ENCODE data around the gene AHRR.
"Not testable (repeated sequence)": the region's sequence is repeated elsewhere in the genome, so short reads cannot be mapped to it uniquely, and the experiment has no call there.

AHRR gene

GRCh38 chr5:478369-478981, 157.0 kb downstream of the AHRR start:
- DNase-seq = no peak

DNA sequence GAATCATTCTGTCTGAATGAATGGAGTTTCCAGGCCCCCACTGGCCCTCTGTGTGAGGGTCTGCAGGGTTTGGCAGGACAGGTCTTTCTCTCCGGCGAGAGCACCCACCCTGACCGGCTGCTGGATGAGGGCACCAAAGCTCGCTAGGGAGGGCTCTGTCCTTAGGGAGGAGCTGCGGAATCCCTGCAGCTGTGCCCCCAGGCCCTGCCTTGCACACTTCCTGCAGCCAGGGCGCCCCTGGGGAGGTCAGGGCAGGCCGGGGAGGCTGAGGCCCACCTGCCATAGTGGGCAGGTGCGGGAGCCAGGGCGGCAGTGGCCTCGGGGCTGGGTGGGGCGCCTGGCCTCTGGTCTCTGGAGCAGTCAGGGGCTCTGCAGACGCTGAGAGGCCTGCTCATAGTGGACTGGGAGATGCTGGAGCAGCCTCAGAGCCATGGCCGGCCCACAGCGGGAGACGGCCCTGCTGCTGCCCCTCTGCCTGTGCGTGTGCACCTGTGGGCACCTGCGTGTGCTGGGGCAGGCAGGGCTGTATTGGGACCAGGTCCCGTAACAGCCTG, 157.5 kb downstream of the AHRR start:
- DNase-seq = no peak

DNA sequence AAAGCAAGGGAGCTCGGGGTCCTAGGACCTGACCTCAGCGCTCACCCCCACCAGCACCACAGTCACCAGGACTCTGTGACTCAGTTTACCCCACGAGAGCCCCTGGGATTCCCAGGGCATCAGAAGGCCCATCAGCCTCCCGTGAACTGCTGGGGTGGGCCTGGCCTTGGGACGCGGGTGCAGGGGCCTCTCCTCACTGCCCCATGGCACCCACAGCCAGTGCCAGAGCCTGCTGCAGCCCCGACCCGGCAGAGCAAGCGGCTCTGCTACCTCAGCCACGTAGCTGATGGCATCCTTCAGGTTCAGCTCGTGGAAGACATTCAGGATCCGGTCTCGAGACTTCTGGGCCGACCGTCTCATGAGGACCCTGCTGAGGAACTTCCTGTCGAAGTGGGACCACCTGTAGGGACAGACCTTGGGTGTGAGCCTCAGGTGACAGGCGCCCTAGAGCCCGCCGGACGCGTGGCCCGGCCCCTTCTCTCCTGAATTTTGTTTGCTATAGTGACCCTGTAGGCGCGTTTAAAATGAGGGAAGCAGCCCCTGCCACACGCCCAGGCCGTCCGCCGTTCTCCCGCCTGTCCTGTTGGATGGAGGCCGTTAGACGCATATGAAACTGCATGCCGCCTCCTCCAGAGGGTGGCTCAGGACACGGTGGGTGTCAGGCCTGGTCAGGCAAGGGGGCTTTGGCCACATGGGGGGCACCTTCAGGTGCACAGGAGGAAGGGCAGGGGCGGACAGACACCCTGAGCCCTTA, 158.2 kb downstream of the AHRR start:
- DNase-seq = no peak

GRCh38 chr5:481347-481746, 159.8 kb downstream of the AHRR start:
- no peak for DNase-seq

DNA sequence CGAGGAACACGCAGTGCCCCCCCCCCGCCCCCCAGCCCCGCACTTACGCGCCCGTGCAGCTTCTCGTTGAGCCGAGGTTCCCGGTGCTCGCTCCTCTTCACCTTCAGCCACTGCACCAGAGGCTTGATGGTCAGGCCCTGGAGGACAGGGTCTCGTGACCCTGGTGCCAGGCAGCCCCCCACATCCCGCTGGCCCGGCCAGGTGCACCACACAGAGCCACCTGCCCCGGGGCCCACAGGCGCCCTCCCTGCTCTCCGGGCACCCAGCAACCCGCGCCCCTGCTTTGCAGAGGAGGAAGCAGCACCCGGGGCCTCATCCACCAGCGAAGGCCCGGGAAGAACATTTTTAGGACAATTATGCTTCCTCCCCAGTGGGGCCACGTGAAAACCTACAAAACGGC, 160.5 kb downstream of the AHRR start:
- no peak for DNase-seq

DNA sequence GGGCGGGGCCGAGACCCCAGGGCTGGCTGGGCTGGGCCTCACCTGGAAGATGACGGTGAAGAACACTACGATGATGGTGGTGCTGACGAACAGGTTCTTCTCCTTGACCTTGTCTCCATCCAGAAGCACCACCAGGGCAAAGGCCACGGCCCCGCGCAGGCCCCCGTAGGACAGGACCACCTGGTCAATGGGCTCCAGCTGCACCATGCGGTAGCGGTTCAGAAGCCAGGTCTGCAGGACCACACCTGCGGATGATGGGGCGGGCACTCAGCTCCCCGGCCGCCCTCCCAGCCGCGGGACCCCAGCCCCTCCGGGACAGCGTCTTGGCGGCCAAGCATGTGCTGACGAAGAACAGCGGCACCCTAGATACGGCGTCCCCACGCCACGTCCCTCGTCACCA, 161.0 kb downstream of the AHRR start:
- DNase-seq = no peak

DNA sequence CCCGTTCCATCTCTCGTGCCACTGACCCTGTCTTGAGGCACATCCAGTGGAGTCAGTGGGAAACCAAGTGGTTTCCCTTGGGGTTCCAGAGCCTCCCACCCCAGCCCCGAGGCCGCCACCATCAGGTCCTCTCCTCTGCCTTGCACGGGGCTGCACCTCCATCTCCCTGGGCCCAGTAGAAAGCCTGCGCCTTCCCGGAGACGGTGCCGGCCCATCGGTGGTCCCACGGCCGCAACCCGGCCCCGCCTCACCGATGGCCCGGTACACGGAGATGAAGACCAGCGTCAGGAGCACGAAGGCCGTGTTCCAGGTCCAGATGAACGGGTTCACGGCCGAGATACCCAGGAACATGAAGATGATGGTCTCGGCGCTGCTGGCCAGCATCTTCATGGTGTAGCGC, 161.5 kb downstream of the AHRR start:
- DNase-seq = no peak

- no peak for DNase-seq
Observed at GRCh38 chr5:483434-484140, 162.1 kb downstream of the AHRR start.

GRCh38 chr5:484556-484955, 163.0 kb downstream of the AHRR start:
- DNase-seq = no peak

DNA sequence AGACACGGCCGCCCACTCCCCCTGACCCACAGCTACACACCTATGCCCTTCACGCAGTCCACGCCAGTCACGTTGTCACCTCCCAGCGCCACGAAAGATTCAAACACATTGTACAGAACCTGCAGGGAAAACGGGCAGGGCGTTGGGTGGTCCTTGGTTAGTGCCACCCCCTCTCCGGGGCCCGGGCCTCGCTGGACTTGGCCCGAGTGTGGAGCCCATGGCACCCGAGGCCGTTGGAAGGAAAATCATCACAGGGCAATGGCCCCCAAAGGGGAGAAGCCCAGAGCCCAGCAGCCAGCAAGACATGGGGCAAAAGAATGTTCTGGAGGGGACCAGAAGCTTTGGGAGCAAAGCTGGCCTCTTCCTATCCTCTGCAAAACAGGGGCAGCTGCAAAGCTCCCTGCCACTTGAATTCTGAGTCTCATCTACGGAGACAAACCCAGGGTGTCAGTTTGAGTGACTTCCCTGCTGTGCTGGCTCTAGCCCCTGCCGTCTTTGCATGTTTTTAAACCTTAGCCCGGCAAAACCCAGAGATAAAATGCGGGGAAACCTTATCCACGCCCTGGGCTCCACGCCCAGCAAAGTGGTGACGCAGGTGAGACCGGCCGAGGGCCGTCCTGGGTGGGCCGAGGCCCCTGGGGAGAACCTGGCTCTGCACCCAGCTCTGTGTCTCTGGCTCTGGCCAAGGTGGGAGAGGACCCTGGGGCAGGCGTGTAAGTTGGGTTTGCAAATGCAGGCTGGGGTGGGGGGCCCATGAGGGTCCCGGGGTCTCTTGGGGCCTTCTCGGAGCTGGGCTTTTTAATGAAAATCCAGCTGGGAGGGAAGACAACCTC, 163.8 kb downstream of the AHRR start:
- DNase-seq = no peak

- no peak for DNase-seq
Observed at GRCh38 chr5:485946-486491, 164.5 kb downstream of the AHRR start.

DNA sequence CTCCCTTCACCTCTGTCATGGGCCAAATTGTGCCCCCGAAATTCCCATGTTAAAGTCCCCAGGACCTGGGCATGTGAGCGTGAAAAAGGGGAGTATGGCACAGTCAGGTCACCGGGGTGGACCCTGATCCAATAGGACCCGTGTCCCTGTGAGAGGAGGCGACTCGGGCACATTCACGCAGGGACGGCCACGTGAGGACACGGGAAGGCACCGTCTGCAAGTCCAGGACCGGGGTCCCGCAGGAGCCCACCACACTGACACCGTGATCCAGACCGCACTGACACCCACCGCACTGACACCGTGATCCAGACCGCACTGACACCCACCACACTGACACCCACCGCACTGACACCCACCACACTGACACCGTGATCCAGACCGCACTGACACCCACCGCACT, 165.1 kb downstream of the AHRR start:
- DNase-seq = not testable (repeated sequence)
